RKO (cell line): Measurements from ENCODE around the gene RBFOX2.
A peak's percentile ranks its signal among the peaks of the same experiment; 100 is the strongest.

ENCODE experiments used
- DNase-seq: peaks from one replicate; pipeline ENCODE4 v3.0.0-alpha.2; 2016; ENCODE audit warnings: low spot score

Gene RBFOX2

GRCh38 chr22:35899736-35900135 is 128.9 kb downstream of the RBFOX2 start:
- DNase-seq: no peak

DNA sequence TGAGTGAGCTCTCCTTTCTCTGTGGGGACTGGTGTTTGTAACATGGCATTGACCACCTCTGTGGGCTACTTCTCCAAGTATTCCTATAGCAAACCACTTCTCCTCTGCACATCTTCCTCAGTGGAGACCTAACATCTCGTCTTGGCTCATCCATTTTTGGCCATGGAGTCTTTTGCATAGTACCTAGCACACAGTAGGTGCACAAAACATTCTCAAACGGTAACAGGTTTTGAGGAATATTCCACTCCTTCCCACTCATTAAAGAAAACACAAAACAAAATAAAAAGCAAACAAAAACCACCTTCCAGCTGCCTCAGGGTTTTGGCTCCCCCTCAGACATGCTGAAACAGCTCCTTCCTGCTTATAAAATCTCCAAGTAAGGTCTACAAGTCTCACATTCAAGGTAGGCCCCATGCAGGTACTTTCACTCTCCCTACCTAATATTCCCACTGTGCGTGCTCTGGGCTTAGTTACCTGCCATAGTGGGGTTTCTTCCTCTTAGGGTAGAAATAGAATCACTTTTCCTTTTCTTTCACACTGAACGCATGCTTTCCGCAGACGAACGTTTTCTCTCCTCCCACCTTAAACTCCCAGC is 132.4 kb downstream of the RBFOX2 start:
- DNase-seq: no peak

DNA sequence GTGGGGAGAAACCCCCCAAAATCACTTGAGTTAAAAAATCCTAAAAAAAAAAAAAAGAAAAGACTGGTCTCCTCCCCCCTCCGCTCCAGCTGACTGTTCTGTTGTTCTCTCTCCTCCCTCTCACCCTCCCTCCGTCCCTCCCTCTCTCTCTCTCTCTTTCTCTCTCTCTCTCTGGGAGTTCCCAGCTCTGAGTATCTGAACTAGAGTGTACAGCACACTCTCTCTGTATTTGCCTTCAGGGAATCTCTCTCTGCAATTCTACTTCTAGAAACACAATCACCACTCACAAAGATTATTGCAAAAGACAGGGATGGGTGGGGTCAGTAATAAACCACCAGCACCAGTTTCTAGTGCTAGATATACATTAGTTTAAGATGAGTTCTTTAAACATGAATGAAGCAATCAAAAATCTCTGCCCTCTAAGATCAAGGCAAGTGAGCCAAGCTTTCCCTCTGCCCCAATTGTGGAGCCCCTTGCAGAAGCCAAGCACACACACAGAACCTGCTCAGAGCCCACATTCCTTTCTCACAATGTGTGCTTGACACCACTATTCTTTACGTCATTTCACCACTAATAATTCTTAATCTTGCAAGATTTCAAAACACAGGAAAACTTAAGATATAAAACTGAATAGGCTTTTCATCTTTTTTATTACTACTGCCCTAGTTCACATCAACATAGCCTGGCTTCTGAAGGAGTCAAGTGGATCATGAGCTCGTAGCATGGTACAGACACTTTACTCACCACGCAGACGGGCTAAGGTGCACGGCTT is 133.5 kb downstream of the RBFOX2 start:
- no peak for DNase-seq

GRCh38 chr22:35894464-35894878 is 134.2 kb downstream of the RBFOX2 start:
- no peak for DNase-seq

DNA sequence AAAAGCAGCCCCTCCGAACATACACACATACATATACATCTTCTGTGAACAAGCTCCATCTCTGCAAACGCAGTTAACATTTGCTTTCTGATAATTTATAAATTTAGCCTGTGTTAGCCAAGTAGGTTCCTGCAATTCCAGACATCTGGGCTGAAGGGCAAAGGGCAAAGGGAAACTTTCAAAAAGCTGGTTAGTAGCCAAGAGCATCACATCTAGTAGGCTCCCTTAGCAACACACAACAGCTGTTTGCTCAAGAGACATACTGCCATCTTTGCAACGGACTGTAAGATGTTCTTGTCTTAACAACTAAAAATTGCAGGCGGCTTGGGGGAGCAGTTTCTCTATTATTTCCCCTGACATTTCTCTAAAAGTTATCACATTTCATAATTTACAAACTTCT is 134.9 kb downstream of the RBFOX2 start:
- DNase-seq: no peak

- peak; percentile 14 for DNase-seq
These were observed 136.4 kb downstream of the RBFOX2 start for GRCh38 chr22:35892192-35892591.

DNA sequence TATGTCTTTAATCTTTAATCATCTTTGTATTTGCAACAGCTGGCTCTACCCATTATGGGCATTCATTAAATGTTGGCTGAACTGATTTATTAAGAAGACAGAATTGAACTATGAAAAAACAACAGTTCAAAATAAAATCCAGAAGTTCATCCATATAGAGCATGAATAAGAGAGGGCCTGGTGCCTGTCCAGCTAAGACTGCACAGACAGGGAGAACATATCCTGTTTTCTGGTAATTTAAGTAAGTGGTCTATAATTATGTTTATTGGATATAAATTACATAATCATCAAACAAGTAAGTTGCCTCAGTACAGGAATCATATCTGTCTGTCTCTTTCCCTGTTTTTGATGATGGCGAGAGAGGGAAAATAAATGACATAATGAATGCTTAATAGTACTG is 137.2 kb downstream of the RBFOX2 start:
- DNase-seq: no peak

DNA sequence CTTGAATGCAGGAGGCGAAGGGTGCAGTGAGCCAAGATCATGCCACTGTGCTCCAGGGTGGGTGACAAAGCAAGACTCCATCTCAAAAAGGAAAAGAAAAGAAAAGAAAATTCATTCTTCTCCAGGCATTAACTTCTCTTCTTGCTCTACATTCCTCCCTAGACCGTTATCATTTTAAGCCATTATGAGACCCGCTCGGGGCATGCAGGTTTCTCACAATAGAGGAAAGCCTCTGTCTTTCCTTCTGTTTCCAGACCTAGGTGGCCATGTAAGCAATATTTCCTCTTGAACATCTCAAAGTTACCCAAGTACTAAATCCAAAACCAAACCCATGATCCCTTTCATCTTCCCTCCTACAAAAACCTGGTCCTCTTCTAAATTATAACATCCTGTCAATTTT is 139.6 kb downstream of the RBFOX2 start:
- no peak for DNase-seq

DNA sequence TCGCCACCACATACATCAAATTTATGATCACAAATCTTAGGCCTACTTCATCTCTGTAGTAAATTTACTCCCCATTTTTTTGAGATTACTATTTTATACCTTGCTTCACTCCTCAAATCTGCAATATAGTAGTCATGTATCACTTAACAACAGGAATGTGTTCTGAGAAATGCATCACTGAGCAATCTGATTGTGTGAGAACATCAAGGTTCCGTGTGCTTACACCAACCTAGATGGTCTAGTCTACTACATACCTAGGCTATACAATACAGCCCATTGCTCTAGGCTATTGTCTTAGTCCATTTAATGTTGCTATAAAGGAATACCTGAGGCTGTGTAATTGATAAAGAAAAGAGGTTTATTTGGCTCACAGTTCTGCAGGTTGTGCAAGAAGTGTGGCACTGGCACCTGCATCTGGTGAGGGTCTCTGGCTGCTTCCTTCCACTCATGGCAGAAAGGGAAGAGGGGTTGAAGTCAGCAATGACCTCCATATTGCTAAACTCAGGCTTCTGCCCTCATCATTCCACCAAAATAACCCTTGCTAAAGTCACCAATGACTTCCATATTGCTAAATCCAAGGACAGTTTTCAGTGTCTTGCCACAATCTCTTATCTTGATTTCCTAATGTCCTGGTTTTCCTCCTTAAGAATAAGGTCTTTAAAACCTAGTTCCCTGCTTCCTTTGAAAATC is 140.3 kb downstream of the RBFOX2 start:
- no peak for DNase-seq

DNA sequence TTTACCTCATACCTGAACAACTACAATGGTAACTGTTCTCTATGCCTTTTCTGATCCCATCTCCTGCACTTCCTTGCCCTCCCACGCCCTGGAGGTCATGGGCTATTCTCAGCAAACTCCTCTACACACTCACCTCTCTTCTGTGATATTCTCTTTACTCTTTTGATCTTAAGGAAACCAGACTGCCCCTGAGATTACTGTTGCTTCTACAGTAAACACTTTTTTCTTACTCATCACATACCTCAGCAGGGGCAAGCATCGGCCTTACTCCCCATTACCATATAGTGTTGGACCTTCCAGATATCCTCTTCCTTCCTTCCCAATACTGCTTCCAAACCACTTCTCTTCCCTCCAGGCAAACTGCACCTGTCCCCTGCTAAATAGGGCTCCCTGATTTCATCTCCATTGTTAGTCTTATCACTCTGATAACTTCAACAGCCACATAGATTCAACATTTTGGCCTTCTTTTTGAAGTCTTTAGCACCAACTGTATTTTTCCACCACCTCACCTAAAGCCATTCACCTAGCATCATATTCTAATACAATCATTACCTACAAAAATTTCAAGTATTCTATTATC is 141.2 kb downstream of the RBFOX2 start:
- DNase-seq: no peak

DNA sequence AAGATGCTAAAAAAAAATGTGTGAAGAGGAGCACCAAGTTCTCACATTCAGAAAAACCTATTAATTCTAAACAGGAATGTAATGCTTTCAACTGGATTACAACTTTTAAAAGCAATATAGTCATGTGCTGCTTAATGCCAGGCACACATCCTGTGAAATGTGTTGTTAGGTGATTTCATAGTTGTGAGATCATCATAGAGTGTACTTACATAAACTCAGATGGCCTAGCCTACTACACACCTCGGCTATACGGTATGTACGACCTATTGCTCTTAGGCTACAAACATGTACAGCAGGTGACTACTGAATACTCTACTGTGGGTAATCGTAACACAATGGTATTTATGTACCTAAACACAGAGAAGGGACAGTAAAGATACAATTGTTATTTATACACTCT is 142.3 kb downstream of the RBFOX2 start:
- DNase-seq: no peak

- DNase-seq: no peak
These were observed 144.1 kb downstream of the RBFOX2 start for GRCh38 chr22:35884529-35884928.

GRCh38 chr22:35883031-35883620 is 145.5 kb downstream of the RBFOX2 start:
- no peak for DNase-seq

DNA sequence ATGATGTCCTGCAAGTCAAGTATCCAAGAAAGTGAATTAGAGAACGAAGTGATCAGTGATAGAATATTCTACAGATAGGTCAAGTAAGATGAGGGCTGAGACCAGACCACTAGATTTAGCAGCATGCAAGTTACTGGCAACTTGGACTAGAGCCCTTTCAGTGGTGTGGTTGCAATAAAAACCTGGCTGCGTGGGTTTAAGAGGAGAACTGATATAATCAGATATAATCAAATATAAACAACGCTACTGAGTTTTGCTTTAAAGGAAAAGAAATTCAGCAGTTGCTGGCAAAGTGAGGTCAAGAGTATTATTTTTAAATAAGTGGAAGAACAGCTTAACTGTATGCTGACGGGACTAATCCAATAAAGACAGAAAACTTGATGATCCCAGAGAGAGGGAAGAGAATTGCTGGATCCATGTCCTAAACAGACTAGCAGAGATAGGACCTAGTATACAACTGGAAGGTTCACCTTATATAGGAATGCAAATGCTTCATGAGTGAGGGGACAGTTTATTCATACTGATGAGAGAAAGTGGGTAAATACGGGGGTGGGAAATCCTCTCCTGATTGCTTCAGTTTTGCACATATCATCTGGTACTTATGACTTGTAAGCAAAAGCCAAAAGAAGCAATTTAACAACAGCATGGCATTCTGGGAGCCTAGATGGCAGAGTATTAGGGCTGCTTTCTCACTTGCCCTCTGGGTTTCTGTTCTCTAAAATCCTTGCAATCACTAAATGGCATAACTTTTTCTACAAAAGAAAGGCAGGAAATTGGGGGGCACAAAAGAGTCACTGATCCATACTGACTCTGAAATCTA is 146.2 kb downstream of the RBFOX2 start:
- DNase-seq: no peak

GRCh38 chr22:35879351-35879750 is 149.3 kb downstream of the RBFOX2 start:
- no peak for DNase-seq

GRCh38 chr22:35873426-35873825 is 155.2 kb downstream of the RBFOX2 start:
- no peak for DNase-seq

DNA sequence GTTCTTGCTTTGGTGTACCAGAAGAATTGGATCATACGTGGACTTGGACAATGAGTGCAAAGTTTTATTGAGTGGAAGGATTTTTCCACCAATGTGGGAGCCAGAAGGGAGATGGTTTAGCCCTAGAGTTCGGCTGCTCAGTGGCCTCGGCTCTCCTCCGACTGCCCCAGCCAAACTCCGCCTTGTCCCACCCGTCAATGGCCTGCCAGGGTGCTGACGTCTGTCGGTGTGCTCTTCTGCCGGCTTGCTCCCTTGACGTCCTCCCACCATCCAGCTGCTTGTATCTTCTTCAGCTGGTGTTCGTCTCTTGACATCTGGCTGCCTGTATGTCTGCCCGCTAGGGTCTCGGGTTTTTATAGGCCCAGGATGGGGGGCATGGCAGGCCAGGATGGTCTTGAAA is 156.2 kb downstream of the RBFOX2 start:
- no peak for DNase-seq

- DNase-seq: no peak
These were observed 157.9 kb downstream of the RBFOX2 start for GRCh38 chr22:35870517-35871293.

DNA sequence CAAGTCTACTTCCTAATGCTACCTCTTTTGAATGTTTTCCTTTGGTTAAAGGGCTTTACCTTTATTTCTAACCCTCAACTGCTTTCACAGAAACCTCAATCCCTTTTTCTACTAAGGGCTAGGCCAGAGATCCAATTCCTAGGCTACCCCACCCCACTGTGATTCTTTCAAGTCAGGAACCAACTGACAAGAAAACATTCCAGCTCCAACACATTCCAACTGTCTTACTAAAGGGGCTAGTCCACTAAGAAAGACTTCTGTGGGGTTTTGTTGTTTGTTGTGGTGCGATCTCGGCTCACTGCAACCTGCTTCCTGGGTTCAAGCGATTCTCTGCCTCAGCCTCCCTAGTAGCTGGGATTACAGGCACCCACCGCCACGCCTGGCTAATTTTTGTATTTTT is 159.7 kb downstream of the RBFOX2 start:
- DNase-seq: no peak

- DNase-seq: no peak
These were observed 162.0 kb downstream of the RBFOX2 start for GRCh38 chr22:35866651-35867050.
